HCT116 (cell line): ENCODE data around the gene DIP2A. TPM values are rescaled to one million over a fixed set of nuclear protein-coding genes. Genes with fewer than 3 reads are reported as not detected.

Source experiments
- ATAC-seq: fragments of 200-7000 bp; cut with Tn5 transposase; 2 replicates; pipeline ENCODE4 v1.9.1; 2020; ENCODE audit warnings: mild to moderate bottlenecking, moderate library complexity
- BruUV-seq: library from RNA; stranded (reverse); fragments of 400-500 nt; replicated peaks from 2 replicates; lab custom pipeline; 2021; lab: Mats Ljungman, UMichigan
- CTCF ChIA-PET: fragments of 300-600 bp; sonication (Branson Sonifier 250); formaldehyde crosslinking; loops from one replicate; lab custom pipeline; 2021; ENCODE audit warnings: antibody characterized with exemption; lab: Charles Lee
- POLR2A ChIA-PET: fragments of 300-600, 350-600 bp; sonication (Branson Sonifier 250); formaldehyde crosslinking; loops from one replicate; lab custom pipeline; 2021; ENCODE audit warnings: antibody characterized with exemption; lab: Charles Lee
- RAD21 ChIA-PET, 2 experiments: fragments of 300-600 bp; sonication (Branson Sonifier 250); formaldehyde crosslinking; loops; one replicate each; lab custom pipeline; 2023; ENCODE audit warnings: low total read pairs in 2 of 2; ENCODE audit not compliant: uncharacterized antibody in 2 of 2, unreplicated experiment in 2 of 2, low non-redundant PET in 1 of 2; lab: Charles Lee
- DNase-seq: peaks from one replicate; pipeline ENCODE4 v3.0.0-alpha.2; 2010; ENCODE audit warnings: low read depth, low spot score
- H2AFZ ChIP-seq: fragments of 200-600 bp; shearing (Covaris generic), sonication (generic); 2 replicates; pipeline ENCODE4 v1.6.1; 2017; ENCODE audit warnings: low read depth, mixed run types, mixed read lengths, antibody characterized with exemption, low read length; ENCODE audit not compliant: poor library complexity, severe bottlenecking
- H3K27ac ChIP-seq: 2 replicates; pipeline ENCODE4 v1.5.1; 2012; ENCODE audit warnings: low read depth, low read length
- H3K27me3 ChIP-seq: fragments of 200-600 bp; sonication (generic); 2 replicates; pipeline ENCODE4 v1.6.1; 2016; ENCODE audit warnings: mixed run types, low read length, mixed read lengths; ENCODE audit not compliant: insufficient read depth
- H3K36me3 ChIP-seq, 2 experiments: fragments of 200-500 bp in 1 of 2; fragments of 200-600 bp in 1 of 2; sonication (Bioruptor generic) in 1 of 2; sonication (generic) in 1 of 2; 2 replicates each; pipeline versions ENCODE4 v1.5.1 to v1.6.1; 2014 to 2016; ENCODE audit warnings: low read length in 2 of 2, inconsistent platforms in 1 of 2, mixed read lengths in 1 of 2, mixed run types in 1 of 2; ENCODE audit not compliant: insufficient read depth in 2 of 2, control insufficient read depth in 1 of 2
- H3K4me1 ChIP-seq, 2 experiments: fragments of 200-600 bp in 1 of 2; sonication (generic) in 1 of 2; 2 replicates each; pipeline versions ENCODE4 v1.5.1 to v1.6.1; 2012 to 2017; ENCODE audit warnings: low read length in 2 of 2, inconsistent platforms in 1 of 2, mild to moderate bottlenecking in 1 of 2, mixed read lengths in 1 of 2, mixed run types in 1 of 2, moderate library complexity in 1 of 2; ENCODE audit not compliant: insufficient read depth in 2 of 2, control insufficient read depth in 1 of 2
- H3K4me2 ChIP-seq: fragments of 200-600 bp; sonication (generic); 2 replicates; pipeline ENCODE4 v1.6.1; 2017; ENCODE audit warnings: mixed run types, low read length, mixed read lengths
- H3K4me3 ChIP-seq, 2 experiments: fragments of 200-600 bp in 1 of 2; sonication (generic) in 1 of 2; replicated peaks in 1 of 2; 2 replicates each; pipeline ENCODE4 v1.5.1; 2011 to 2016; ENCODE audit warnings: low read length in 2 of 2, control low read depth in 1 of 2, low read depth in 1 of 2, mild to moderate bottlenecking in 1 of 2, mixed read lengths in 1 of 2, mixed run types in 1 of 2
- H3K79me2 ChIP-seq: fragments of 200-600 bp; sonication (generic); 2 replicates; pipeline ENCODE4 v1.6.1; 2017; ENCODE audit warnings: mild to moderate bottlenecking, mixed run types, low read length, moderate library complexity, mixed read lengths; ENCODE audit not compliant: insufficient read depth
- H3K9ac ChIP-seq: fragments of 200-600 bp; sonication (generic); 2 replicates; pipeline ENCODE4 v1.6.1; 2016; ENCODE audit warnings: low read length, mixed read lengths
- H3K9me2 ChIP-seq: fragments of 200-600 bp; sonication (generic), shearing (Covaris generic); 2 replicates; pipeline ENCODE4 v1.6.1; 2017; ENCODE audit warnings: mixed run types, mild to moderate bottlenecking, moderate library complexity; ENCODE audit not compliant: insufficient read depth
- H3K9me3 ChIP-seq, 2 experiments: fragments of 200-500 bp in 1 of 2; fragments of 200-600 bp in 1 of 2; sonication (Bioruptor generic) in 1 of 2; sonication (generic) in 1 of 2; 2 replicates each; pipeline ENCODE4 v1.6.1; 2014 to 2017; ENCODE audit warnings: low read length in 2 of 2, mixed read lengths in 2 of 2, inconsistent platforms in 1 of 2, low read depth in 1 of 2, mild to moderate bottlenecking in 1 of 2, mixed run types in 1 of 2, moderate library complexity in 1 of 2; ENCODE audit not compliant: control insufficient read depth in 1 of 2, insufficient read depth in 1 of 2
- H4K20me1 ChIP-seq: fragments of 200-600 bp; sonication (generic), shearing (Covaris generic); 2 replicates; pipeline ENCODE4 v1.6.1; 2017; ENCODE audit warnings: mixed run types, mild to moderate bottlenecking, moderate library complexity; ENCODE audit not compliant: insufficient read depth
- CEBPB ChIP-seq: IDR thresholded peaks from 2 replicates; pipeline ENCODE4 v1.6.1; 2012; ENCODE audit warnings: low read depth
- EGR1 ChIP-seq: IDR thresholded peaks from 2 replicates; pipeline ENCODE4 v1.6.1; 2012; ENCODE audit warnings: low read depth
- EZH2 ChIP-seq: fragments of 200-600 bp; sonication (generic); IDR thresholded peaks from 2 replicates; pipeline ENCODE4 v1.6.1; 2017; ENCODE audit warnings: antibody characterized with exemption, mixed run types
- JUND ChIP-seq: IDR thresholded peaks from 2 replicates; pipeline ENCODE4 v1.6.1; 2012
- MAX ChIP-seq: IDR thresholded peaks from 2 replicates; pipeline ENCODE4 v1.6.1; 2012
- POLR2AphosphoS5 ChIP-seq: IDR thresholded peaks from 2 replicates; pipeline ENCODE4 v1.6.1; 2011; ENCODE audit warnings: mild to moderate bottlenecking, low read depth, low read length, moderate library complexity
- RAD21 ChIP-seq: IDR thresholded peaks from 2 replicates; pipeline ENCODE4 v1.6.1; 2012; ENCODE audit warnings: low read depth, mild to moderate bottlenecking
- REST ChIP-seq: IDR thresholded peaks from 2 replicates; pipeline ENCODE4 v1.6.1; 2012; ENCODE audit warnings: low read depth
- SIN3A ChIP-seq: IDR thresholded peaks from 2 replicates; pipeline ENCODE4 v1.6.1; 2012; ENCODE audit warnings: low read depth
- SP1 ChIP-seq: IDR thresholded peaks from 2 replicates; pipeline ENCODE4 v1.6.1; 2012; ENCODE audit warnings: low read depth
- TCF7L2 ChIP-seq: IDR thresholded peaks from 2 replicates; pipeline ENCODE4 v1.7.0; 2011; ENCODE audit warnings: borderline replicate concordance, inconsistent platforms; ENCODE audit not compliant: insufficient read depth, insufficient read length; ENCODE audit errors: extremely low read depth
- YY1 ChIP-seq: IDR thresholded peaks from 2 replicates; pipeline ENCODE4 v1.6.1; 2011; ENCODE audit warnings: low read length, low read depth, moderate library complexity, mild to moderate bottlenecking; ENCODE audit not compliant: insufficient replicate concordance; ENCODE audit errors: extremely low read depth
- ZNF274 ChIP-seq: fragments of 200-500 bp; sonication (Bioruptor generic); IDR thresholded peaks from 2 replicates; pipeline ENCODE4 v1.6.1; 2014; ENCODE audit warnings: mild to moderate bottlenecking, low read depth, low read length, inconsistent platforms
- intact Hi-C: fragments of 100-400 bp; cut with micrococcal nuclease; formaldehyde crosslinking; loops from 2 replicates; pipeline ENCODE4 v1.10.0; 2022
- total RNA-seq: library from RNA; stranded (reverse); gene quantifications from one replicate; pipeline ENCODE4 v1.2.1, GENCODE V29; 2021; ENCODE audit not compliant: unreplicated experiment
- TF ChIP-seq, protein P1 (sequence below): IDR thresholded peaks from 2 replicates; pipeline ENCODE4 v1.6.1; 2011; ENCODE audit warnings: mild to moderate bottlenecking, low read length, moderate library complexity; ENCODE audit not compliant: insufficient replicate concordance; ENCODE audit errors: extremely low read depth

DIP2A gene
- total RNA-seq, 1 experiment from 2014 or later, result 39.9 TPM

DNA sequence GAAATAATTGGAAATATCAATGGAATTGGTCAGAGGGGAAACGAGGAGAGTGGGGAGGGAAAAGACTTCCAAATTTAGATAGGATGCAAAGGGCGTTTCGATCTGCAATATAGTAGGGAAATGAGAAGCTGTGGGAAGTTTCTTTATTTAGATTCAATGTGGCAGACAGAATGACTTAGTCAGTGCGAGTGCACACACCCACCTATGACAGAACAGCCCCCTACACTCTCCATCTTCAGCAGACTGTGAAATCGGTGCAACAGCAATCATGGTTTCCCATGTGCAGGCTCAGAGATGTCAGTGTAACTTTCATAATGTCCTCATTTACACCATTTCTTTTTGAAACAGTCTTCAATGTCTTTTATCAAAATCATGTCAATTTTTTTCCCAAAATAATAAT lies 46.0 kb downstream of the DIP2A start:
- BruUV-seq, result no TSS peak
- Histone ChIP-seq H3K27me3 (no peaks in the 10 kb centered on the region), H3K9ac (no peak overlapping the region), H4K20me1 (no peaks in the 10 kb centered on the region), H3K4me2 (no peak overlapping the region), H2AFZ (no peak overlapping the region), H3K79me2 (no peaks in the 10 kb centered on the region), H3K27ac (no peak overlapping the region), H3K4me1 (peaks cover 13 to 22% of the 10 kb centered on the region in 2 experiments), H3K36me3 (peaks cover 0 to 6% of the 10 kb centered on the region in 2 experiments; a peak in 1 of 4 replicates), H3K9me2 (no peaks in the 10 kb centered on the region), H3K4me3 (no peak overlapping the region), H3K9me3 (no peaks in the 10 kb centered on the region)
- ChIA-PET CTCF (no interaction called here), RAD21 (no interaction called here), POLR2A (no interaction called here)
- intact Hi-C loops, result no loop called here
- ATAC-seq (no peak), DNase-seq (no peak)
- TF ChIP-seq TCF7L2 (no peak), SIN3A (no peak), CEBPB (no peak), EZH2 (no peak), MAX (no peak), EGR1 (no peak), RAD21 (no peak), YY1 (no peak), ZNF274 (no peak), SP1 (no peak), JUND (no peak), REST (no peak), POLR2AphosphoS5 (no peak)
- TF ChIP-seq, protein P1, sequence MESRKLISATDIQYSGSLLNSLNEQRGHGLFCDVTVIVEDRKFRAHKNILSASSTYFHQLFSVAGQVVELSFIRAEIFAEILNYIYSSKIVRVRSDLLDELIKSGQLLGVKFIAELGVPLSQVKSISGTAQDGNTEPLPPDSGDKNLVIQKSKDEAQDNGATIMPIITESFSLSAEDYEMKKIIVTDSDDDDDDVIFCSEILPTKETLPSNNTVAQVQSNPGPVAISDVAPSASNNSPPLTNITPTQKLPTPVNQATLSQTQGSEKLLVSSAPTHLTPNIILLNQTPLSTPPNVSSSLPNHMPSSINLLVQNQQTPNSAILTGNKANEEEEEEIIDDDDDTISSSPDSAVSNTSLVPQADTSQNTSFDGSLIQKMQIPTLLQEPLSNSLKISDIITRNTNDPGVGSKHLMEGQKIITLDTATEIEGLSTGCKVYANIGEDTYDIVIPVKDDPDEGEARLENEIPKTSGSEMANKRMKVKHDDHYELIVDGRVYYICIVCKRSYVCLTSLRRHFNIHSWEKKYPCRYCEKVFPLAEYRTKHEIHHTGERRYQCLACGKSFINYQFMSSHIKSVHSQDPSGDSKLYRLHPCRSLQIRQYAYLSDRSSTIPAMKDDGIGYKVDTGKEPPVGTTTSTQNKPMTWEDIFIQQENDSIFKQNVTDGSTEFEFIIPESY, result no peak
